ENCODE results near the gene SERPINB10.

The SERPINB10 gene

GRCh38 chr18:63909870-63910269 is 2.1 kb downstream of the SERPINB10 start:
- peak overlapping the region; percentile 97 for H3K27ac ChIP-seq (replicated peaks)
- no peak for DNase-seq (ENCODE audit: low read depth in 1 of 2, low spot score in 1 of 2)
- H3K27me3 ChIP-seq (ENCODE audit: insufficient read depth, poor library complexity, severe bottlenecking) = no peaks in the 10 kb centered on the region
- TF ChIP-seq CTCF (IDR thresholded peaks at IDR 0.05; ENCODE audit: insufficient read depth, low read length) (no peak), POLR2AphosphoS5 (IDR thresholded peaks at IDR 0.05; ENCODE audit: low read depth) (no peak), REST (IDR thresholded peaks at IDR 0.05; ENCODE audit: insufficient replicate concordance, low read depth) (no peak), GABPA (IDR thresholded peaks at IDR 0.05; ENCODE audit: low read depth) (no peak), SPI1 (IDR thresholded peaks at IDR 0.05; ENCODE audit: borderline replicate concordance, low read depth) (no peak)
- H3K4me3 ChIP-seq (replicated peaks; ENCODE audit: insufficient read depth, low read length) = peak overlapping the region; percentile 55

- no peaks in the 10 kb centered on the region for H3K27me3 ChIP-seq (ENCODE audit: insufficient read depth, poor library complexity, severe bottlenecking)
- no peak overlapping the region for H3K4me3 ChIP-seq (replicated peaks; ENCODE audit: insufficient read depth, low read length)
- TF ChIP-seq SPI1 (IDR thresholded peaks at IDR 0.05; ENCODE audit: borderline replicate concordance, low read depth) (no peak), POLR2AphosphoS5 (IDR thresholded peaks at IDR 0.05; ENCODE audit: low read depth) (no peak)
- peak in 1 of 2 experiments; percentile 73 for DNase-seq (ENCODE audit: low read depth in 1 of 2, low spot score in 1 of 2)
- H3K27ac ChIP-seq (replicated peaks) = peak overlapping the region; percentile 97
Observed at GRCh38 chr18:63917817-63918216, 10.1 kb downstream of the SERPINB10 start.

- Histone ChIP-seq H3K27ac (replicated peaks) (peak overlapping the region; percentile 12; the same call in 1 of the 2 replicates), H3K4me3 (replicated peaks; ENCODE audit: insufficient read depth, low read length) (no peak overlapping the region), H3K27me3 (ENCODE audit: insufficient read depth, poor library complexity, severe bottlenecking) (no peaks in the 10 kb centered on the region)
- DNase-seq (ENCODE audit: low read depth in 1 of 2, low spot score in 1 of 2) = no peak
- TF ChIP-seq GABPA (IDR thresholded peaks at IDR 0.05; ENCODE audit: low read depth) (no peak), SPI1 (IDR thresholded peaks at IDR 0.05; ENCODE audit: borderline replicate concordance, low read depth) (no peak), CTCF (IDR thresholded peaks at IDR 0.05; ENCODE audit: insufficient read depth, low read length) (no peak), POLR2AphosphoS5 (IDR thresholded peaks at IDR 0.05; ENCODE audit: low read depth) (no peak), REST (IDR thresholded peaks at IDR 0.05; ENCODE audit: insufficient replicate concordance, low read depth) (no peak)
Observed at GRCh38 chr18:63922049-63922448, 14.3 kb downstream of the SERPINB10 start.

GRCh38 chr18:63924551-63924950 is 16.8 kb downstream of the SERPINB10 start:
- TF ChIP-seq REST (IDR thresholded peaks at IDR 0.05; ENCODE audit: insufficient replicate concordance, low read depth) (no peak), POLR2AphosphoS5 (IDR thresholded peaks at IDR 0.05; ENCODE audit: low read depth) (no peak), CTCF (IDR thresholded peaks at IDR 0.05; ENCODE audit: insufficient read depth, low read length) (no peak), GABPA (IDR thresholded peaks at IDR 0.05; ENCODE audit: low read depth) (no peak), SPI1 (IDR thresholded peaks at IDR 0.05; ENCODE audit: borderline replicate concordance, low read depth) (no peak)
- DNase-seq (ENCODE audit: low read depth in 1 of 2, low spot score in 1 of 2) = no peak
- Histone ChIP-seq H3K27ac (replicated peaks) (peak overlapping the region; percentile 17), H3K27me3 (ENCODE audit: insufficient read depth, poor library complexity, severe bottlenecking) (no peaks in the 10 kb centered on the region), H3K4me3 (replicated peaks; ENCODE audit: insufficient read depth, low read length) (no peak overlapping the region)

All from HL-60 (cell line).